Stomach smooth muscle (tissue), 2 donors: Measurements from ENCODE around the gene TBKBP1.

ENCODE experiments used
- H3K27ac ChIP-seq: one replicate; pipeline ENCODE4 v1.7.0; 2013; ENCODE audit warnings: mild to moderate bottlenecking, low read length, inconsistent platforms
- H3K27me3 ChIP-seq, 2 donors: one replicate each; pipeline ENCODE4 v1.7.0; 2013; ENCODE audit warnings: low read length in 2 of 2; ENCODE audit not compliant: insufficient read depth in 2 of 2, control insufficient read depth in 1 of 2
- H3K36me3 ChIP-seq, 2 donors: one replicate each; pipeline ENCODE4 v1.7.0; 2013; ENCODE audit warnings: low read length in 2 of 2; ENCODE audit not compliant: control insufficient read depth in 2 of 2, insufficient read depth in 2 of 2
- H3K4me1 ChIP-seq: one replicate; pipeline ENCODE4 v1.7.0; 2013; ENCODE audit warnings: low read length; ENCODE audit not compliant: control insufficient read depth, insufficient read depth
- H3K4me3 ChIP-seq, 2 donors: one replicate each; pipeline ENCODE4 v1.7.0; 2013; ENCODE audit warnings: low read length in 2 of 2
- H3K9ac ChIP-seq, 2 donors: one replicate each; pipeline ENCODE4 v1.7.0; 2013; ENCODE audit warnings: low read length in 2 of 2, mild to moderate bottlenecking in 1 of 2
- H3K9me3 ChIP-seq, 2 donors: one replicate each; pipeline ENCODE4 v1.7.0; 2013; ENCODE audit warnings: low read length in 2 of 2; ENCODE audit not compliant: control insufficient read depth in 2 of 2
- donor health status: healthy.
- donor health status: Pancreatic carcinoma.

The TBKBP1 gene

DNA sequence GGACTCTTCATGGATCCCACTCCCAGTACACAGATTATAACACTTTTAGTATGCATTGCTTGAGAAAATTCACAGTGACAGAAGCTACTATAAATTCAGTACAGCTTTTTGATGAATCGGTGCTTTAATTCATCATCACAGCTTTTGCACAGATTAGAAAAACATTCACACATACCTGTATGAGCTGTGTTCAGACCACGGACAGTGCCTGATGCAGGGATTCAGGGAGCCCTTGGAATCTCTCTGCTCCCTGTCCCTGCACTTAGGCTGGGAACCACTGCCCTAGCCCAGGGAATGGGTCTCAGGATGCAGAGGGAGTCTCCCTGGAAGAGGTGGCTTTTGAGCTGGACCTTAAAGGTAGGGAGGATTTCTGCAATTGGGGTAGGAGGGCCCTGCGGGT lies 13.9 kb downstream of the TBKBP1 start:
- Histone ChIP-seq H3K4me3 (peak overlapping the region in 1 of 2 donors; percentile 57), H3K27ac (no peak overlapping the region), H3K36me3 (peaks cover 0 to 6% of the 10 kb centered on the region in 2 donors), H3K27me3 (peaks cover 1 to 3% of the 10 kb centered on the region in 2 donors), H3K4me1 (peaks cover 21% of the 10 kb centered on the region), H3K9ac (no peak overlapping the region), H3K9me3 (no peaks in the 10 kb centered on the region)

DNA sequence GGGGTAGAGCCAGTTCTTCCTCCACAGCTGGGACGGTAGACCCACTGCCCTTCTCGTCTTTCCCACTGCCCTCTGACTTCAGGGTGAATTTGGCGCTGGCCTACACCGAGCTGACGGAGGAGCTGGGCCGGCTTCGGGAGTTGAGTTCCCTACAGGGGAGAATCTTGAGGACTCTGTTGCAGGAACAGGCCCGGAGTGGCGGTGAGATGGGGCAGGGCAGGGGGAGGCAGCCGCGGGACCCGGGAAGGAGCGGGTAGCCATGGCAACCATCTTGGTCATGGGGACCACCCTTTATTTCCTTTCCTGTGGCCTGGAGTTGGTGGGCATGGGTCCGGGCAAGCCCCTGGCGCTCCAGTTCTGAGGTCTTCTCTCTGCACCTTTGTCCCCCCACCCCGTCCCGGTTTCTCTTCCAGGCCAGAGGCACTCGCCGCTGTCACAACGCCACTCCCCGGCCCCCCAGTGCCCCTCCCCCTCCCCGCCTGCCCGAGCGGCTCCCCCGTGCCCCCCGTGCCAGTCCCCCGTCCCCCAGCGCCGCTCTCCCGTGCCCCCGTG lies 14.4 kb downstream of the TBKBP1 start:
- Histone ChIP-seq H3K27ac (no peak overlapping the region), H3K4me3 (peak overlapping the region in 1 of 2 donors; percentile 57), H3K4me1 (peaks cover 21% of the 10 kb centered on the region), H3K9ac (no peak overlapping the region), H3K36me3 (peaks cover 0 to 6% of the 10 kb centered on the region in 2 donors), H3K9me3 (no peaks in the 10 kb centered on the region), H3K27me3 (peaks cover 4 to 6% of the 10 kb centered on the region in 2 donors)

DNA sequence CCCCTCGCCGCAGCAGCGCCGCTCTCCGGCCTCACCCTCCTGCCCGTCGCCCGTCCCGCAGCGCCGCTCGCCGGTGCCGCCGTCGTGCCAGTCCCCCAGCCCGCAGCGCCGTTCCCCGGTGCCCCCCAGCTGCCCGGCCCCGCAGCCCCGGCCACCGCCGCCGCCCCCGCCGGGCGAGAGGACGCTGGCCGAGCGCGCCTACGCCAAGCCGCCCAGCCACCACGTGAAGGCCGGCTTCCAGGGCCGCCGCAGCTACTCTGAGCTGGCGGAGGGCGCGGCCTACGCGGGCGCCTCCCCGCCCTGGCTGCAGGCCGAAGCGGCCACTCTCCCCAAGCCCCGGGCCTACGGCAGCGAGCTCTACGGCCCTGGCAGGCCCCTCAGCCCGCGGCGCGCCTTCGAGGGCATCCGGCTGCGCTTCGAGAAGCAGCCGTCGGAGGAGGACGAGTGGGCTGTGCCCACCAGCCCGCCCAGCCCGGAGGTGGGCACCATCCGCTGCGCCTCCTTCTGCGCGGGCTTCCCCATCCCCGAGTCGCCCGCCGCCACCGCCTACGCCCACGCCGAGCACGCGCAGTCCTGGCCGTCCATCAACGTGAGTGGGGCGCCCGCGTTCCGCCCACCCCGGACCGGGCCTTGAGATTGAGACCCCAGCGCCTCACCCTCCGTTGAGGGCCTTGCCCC lies 15.0 kb downstream of the TBKBP1 start:
- peaks cover 21% of the 10 kb centered on the region for H3K4me1 ChIP-seq
- H3K9me3 ChIP-seq = no peaks in the 10 kb centered on the region
- H3K27ac ChIP-seq = no peak overlapping the region
- no peak overlapping the region for H3K9ac ChIP-seq
- H3K36me3 ChIP-seq = peaks cover 0 to 6% of the 10 kb centered on the region in 2 donors
- peaks cover 10 to 12% of the 10 kb centered on the region in 2 donors for H3K27me3 ChIP-seq
- peak overlapping the region in 1 of 2 donors; percentile 44 for H3K4me3 ChIP-seq

DNA sequence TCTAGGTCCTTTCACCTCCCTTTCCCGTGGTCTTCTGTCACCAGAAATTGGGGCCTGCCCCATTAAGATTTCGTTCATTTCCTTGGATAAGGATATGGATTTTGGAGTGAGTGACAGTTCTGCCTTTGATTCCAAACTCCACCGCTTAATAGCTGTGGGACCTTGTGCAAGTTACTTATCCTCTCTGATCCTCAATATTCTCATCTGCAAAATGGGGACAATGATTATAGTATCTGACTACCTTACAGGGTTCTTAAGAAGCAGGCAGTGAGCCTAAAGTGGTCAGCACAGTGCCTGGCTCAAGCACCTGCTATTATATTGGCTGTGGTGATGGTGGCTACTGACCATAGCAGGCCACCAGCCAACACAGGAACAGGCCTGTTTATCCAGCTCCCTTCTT lies 15.6 kb downstream of the TBKBP1 start:
- H3K4me1 ChIP-seq = peaks cover 21% of the 10 kb centered on the region
- H3K36me3 ChIP-seq = peaks cover 0 to 6% of the 10 kb centered on the region in 2 donors
- no peak overlapping the region for H3K9ac ChIP-seq
- H3K27ac ChIP-seq = no peak overlapping the region
- H3K4me3 ChIP-seq = no peak overlapping the region
- H3K9me3 ChIP-seq = no peaks in the 10 kb centered on the region
- H3K27me3 ChIP-seq = peaks cover 13 to 15% of the 10 kb centered on the region in 2 donors

DNA sequence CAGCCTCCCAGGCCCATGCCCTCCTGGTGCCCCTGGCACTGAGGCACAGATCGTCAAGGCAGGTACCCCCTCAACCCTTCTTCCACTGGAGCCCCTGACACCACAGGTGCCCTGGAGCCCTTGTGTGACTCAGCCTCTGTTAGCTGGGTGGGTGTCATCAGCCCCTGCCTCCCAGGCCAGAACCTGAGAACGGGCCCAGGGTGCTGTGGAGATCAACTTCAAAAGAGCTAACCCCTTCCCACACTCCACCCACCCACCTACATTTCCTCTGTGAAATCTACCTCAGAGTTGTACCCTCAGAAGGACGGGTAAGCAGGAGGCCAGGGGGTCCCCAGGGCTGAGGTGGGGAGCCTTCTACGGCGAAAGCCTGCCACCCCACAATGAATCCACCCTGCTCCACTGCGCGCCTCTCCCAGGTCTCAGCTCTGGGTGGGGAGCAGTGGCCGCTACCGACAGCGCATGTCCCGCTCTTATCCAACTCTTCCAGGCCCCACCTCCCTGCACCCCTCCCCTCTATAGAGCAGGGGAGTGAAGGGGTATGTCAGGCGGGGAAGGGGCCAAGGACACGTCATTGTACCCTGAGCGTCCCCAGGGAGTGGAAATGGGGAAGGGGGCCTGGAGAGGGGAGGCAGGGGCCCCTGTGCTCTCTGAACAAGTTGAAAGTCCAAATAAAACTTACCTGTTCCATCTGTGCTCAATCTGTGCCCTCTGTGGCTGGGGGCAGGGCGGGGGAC lies 17.6 kb downstream of the TBKBP1 start:
- Histone ChIP-seq H3K36me3 (peaks cover 0 to 6% of the 10 kb centered on the region in 2 donors), H3K9me3 (no peaks in the 10 kb centered on the region), H3K4me1 (peaks cover 12% of the 10 kb centered on the region), H3K9ac (no peak overlapping the region), H3K27me3 (peaks cover 18 to 19% of the 10 kb centered on the region in 2 donors), H3K4me3 (no peak overlapping the region), H3K27ac (no peak overlapping the region)

DNA sequence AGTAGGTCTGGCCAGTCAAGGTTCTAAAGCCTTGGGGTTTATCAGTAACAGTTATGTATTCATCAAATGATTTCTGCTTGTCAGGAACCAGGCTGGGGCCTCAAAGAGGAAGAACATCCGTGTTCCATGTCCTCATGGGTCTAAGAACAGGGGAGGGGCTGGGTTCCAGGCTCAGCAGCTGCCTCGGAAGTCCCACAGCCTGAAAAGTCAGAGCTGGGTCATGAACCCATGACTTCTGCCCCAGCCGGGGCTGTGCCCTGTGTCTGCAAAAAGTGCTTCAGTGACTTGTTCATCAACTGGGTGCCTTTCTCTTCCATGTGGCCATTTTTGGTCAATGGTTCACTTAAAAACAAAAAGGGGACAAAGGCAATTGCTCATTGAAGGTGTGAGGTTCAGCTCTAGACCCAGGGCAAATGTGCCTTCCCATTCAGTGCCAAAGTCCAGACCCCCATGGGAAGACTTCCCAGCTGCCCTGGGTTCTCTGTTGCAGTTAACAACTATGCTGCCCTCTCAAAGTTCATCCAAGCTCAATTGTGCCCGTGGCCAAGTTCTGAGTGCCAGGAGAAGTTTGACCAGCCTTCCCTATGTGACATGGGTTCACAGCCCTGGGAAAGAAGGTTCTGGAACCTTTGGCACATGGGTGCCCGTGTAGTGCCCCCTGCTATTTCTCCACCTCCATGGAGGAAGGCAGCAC lies 18.5 kb downstream of the TBKBP1 start:
- Histone ChIP-seq H3K36me3 (peaks cover 0 to 6% of the 10 kb centered on the region in 2 donors), H3K9ac (no peak overlapping the region), H3K4me1 (peaks cover 2% of the 10 kb centered on the region), H3K27ac (no peak overlapping the region), H3K27me3 (peaks cover 18 to 19% of the 10 kb centered on the region in 2 donors), H3K9me3 (no peaks in the 10 kb centered on the region), H3K4me3 (no peak overlapping the region)

DNA sequence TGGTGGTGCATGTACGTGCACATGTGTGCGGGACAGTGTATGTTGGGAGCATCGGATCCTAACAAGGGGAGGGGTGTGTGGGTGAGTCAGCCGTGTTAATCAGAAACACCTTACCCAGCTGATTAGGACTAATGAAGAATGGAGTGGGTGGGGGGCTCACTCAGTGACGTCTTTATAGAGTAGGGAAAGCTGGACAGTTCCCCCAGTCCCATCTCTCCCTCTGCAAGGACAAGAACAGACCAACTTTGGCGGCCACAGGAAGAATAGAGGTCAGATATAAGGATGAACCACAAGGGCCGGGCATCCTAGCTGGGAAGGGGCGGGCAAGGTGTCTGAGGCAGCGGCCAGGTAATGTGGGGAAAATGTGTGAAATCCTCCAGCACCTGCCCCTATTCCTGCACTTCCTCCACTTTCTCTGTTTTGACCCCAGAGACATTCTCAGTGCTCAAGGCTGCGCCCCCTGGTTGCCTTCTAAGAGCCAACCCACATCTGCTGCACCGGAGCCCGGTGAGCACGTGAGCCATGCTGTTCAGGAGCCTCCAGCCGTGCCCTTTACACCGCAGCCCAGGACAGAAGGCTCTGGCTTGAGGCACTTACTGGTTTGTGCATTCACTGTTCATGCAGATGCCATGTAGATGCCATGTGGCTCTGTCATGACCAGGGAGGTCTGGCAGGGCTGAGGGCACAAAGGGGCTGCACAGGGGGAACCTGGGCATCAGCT lies 20.2 kb downstream of the TBKBP1 start:
- peaks cover 0 to 6% of the 10 kb centered on the region in 2 donors for H3K36me3 ChIP-seq
- peaks cover 20 to 29% of the 10 kb centered on the region in 2 donors for H3K27me3 ChIP-seq
- H3K4me3 ChIP-seq = no peak overlapping the region
- no peak overlapping the region for H3K27ac ChIP-seq
- no peaks in the 10 kb centered on the region for H3K9me3 ChIP-seq
- H3K9ac ChIP-seq = no peak overlapping the region
- H3K4me1 ChIP-seq = no peaks in the 10 kb centered on the region

DNA sequence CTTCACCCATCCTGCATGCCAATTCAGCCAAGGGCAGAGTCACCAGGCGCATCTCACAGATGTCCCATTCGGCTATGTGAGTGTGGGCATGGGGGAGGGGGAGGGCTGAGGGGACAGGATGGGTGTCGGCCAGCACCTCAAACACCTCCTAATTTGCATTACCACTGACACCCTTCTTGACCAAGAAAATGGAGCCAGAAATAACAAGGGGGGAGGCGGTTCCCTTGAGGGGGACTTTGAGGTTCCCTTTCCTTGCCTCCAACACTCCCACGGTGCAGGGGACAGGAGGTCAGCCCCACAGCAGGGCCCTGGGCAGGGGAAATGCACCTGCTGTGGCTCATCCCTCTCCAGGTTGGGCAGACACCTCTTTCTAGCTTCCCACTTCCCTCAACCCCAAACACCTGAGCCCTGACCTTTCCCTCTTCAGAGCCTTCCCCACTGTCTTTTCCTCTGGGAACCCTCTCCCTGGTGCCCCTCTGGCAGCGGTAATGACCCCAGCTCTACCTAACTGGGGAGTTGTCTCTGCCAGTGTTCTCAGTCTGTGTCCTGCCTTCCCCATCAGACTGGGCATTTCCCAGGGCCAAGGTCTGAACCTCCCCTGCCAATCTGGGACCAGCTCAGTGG lies 20.9 kb downstream of the TBKBP1 start:
- Histone ChIP-seq H3K9ac (no peak overlapping the region), H3K36me3 (peaks cover 0 to 4% of the 10 kb centered on the region in 2 donors), H3K4me1 (no peaks in the 10 kb centered on the region), H3K27me3 (peaks cover 27 to 36% of the 10 kb centered on the region in 2 donors), H3K4me3 (no peak overlapping the region), H3K27ac (no peak overlapping the region), H3K9me3 (no peaks in the 10 kb centered on the region)

DNA sequence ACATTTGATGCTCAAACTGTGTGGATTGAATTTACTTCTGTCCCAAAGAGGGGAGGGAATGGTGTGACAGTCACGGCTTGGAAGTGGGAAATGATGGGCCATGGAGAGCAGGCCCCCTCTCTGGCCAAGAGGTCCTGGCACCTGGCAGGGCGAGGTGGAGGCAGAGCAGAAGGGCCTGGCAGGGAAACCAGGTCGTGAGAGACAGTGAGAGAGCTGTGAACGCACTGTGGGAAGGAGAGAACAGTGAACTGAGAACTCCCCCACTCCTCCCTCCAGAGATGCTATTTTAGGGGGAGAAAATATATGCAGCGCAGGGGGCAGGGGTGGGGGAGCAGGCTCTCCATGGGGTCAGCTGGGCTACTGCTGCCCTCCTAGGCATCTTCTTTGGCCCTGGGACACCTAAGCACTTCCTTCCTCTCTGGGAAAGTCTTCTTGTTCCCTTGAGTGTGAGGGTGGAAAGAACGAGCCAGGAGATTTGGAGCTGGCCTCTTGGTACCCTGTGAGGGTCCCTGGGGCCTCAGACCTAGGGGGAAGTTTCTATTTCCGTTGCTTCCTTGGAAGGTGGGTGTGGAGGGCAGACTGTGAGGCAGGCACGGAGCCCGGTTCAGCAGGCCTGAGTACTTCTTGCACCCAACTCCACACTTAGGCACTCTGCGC lies 21.8 kb downstream of the TBKBP1 start:
- Histone ChIP-seq H3K36me3 (no peaks in the 10 kb centered on the region), H3K27ac (no peak overlapping the region), H3K27me3 (peaks cover 36 to 45% of the 10 kb centered on the region in 2 donors), H3K4me3 (no peak overlapping the region), H3K9me3 (no peaks in the 10 kb centered on the region), H3K4me1 (peaks cover 3% of the 10 kb centered on the region), H3K9ac (no peak overlapping the region)
